ENCODE results near the gene KCNK3. TPM values are rescaled to one million over a fixed set of nuclear protein-coding genes. Genes with fewer than 3 reads are reported as not detected.

The KCNK3 gene
- total and polyA plus RNA-seq, 4 donors, result 6.7 to 29.9 (median 20.0) TPM

DNA sequence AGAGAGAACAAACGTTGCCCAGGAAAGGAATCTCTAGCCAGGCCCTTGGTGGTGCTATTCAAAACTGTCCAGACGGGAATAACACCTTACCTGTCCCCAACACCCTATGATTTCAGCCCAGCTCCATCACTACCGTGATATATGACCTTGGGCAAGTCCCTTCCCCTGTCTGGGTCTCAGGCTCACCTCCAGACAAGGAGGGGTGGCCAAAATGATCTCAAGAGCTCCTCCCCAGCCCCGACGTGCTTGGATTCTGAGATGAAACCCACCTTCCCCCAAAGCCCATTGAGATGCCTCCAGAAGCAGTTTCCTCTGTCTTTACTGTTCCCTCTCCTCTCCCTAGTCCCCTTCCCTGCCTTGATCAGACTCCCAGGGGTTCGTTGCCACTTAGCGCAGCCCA, 1.5 kb downstream of the KCNK3 start:
- 45 to 48% methylated on average over 7 of the region's 7 CpGs for WGBS, 2 donors
- TF ChIP-seq, protein P1, sequence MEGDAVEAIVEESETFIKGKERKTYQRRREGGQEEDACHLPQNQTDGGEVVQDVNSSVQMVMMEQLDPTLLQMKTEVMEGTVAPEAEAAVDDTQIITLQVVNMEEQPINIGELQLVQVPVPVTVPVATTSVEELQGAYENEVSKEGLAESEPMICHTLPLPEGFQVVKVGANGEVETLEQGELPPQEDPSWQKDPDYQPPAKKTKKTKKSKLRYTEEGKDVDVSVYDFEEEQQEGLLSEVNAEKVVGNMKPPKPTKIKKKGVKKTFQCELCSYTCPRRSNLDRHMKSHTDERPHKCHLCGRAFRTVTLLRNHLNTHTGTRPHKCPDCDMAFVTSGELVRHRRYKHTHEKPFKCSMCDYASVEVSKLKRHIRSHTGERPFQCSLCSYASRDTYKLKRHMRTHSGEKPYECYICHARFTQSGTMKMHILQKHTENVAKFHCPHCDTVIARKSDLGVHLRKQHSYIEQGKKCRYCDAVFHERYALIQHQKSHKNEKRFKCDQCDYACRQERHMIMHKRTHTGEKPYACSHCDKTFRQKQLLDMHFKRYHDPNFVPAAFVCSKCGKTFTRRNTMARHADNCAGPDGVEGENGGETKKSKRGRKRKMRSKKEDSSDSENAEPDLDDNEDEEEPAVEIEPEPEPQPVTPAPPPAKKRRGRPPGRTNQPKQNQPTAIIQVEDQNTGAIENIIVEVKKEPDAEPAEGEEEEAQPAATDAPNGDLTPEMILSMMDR (IDR thresholded peaks at IDR 0.05; ENCODE audit: control extremely low read depth, extremely low read depth), result no peak
- peaks cover 0 to 5% (median 0%) of the 10 kb centered on the region in 4 donors for H3K36me3 ChIP-seq (ENCODE audit: control insufficient read depth in 4 of 4, insufficient read depth in 4 of 4, low read length in 4 of 4)
- no peak overlapping the region for H3K27ac ChIP-seq (ENCODE audit: low read depth in 1 of 2, low read length in 1 of 2)
- no peak for DNase-seq
- H3K9ac ChIP-seq (ENCODE audit: insufficient read depth in 1 of 2, low read length in 2 of 2), result peak overlapping the region in 1 of 2 donors; percentile 59
- H3K4me1 ChIP-seq (ENCODE audit: control insufficient read depth in 5 of 5, insufficient read depth in 5 of 5, low read length in 5 of 5), result peaks cover 0 to 45% (median 22%) of the 10 kb centered on the region in 5 donors
- H3K4me3 ChIP-seq, result no peak overlapping the region
- peaks cover 3 to 16% (median 5%) of the 10 kb centered on the region in 3 donors for H3K27me3 ChIP-seq (ENCODE audit: control insufficient read depth in 3 of 3, insufficient read depth in 3 of 3, low read length in 2 of 3)
- H3K9me3 ChIP-seq (ENCODE audit: control insufficient read depth in 4 of 4, insufficient read depth in 3 of 4, low read length in 3 of 4), result no peaks in the 10 kb centered on the region
- ATAC-seq (ENCODE audit: insufficient read depth, low FRiP score), result no peak

DNA sequence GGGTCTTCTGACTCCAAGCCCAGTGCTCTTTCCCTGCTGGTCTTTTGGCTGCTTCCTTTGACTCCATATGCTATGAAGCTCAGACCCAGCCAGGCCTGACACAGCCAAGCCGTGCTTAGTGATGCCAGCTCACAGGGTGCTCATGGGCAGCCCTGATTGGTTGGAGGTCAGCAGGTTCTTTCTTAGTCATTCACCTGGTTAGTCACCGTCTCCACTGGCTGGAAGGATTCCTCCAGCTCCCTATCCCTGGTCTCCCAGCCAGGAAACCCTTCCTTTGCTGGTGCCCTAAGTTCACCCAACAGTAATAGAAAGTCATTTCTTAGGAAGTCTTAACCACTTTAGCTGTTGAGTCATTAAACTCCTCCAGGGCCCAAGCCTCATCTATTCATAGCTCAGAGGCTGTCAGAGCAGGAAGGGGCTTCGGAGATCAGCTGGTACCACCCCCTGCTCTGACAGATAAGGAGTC, 3.9 kb downstream of the KCNK3 start:
- H3K4me1 ChIP-seq (ENCODE audit: control insufficient read depth in 5 of 5, insufficient read depth in 5 of 5, low read length in 5 of 5), result peaks cover 0 to 37% (median 19%) of the 10 kb centered on the region in 5 donors
- DNase-seq, result no peak
- peaks cover 3 to 19% (median 5%) of the 10 kb centered on the region in 3 donors for H3K27me3 ChIP-seq (ENCODE audit: control insufficient read depth in 3 of 3, insufficient read depth in 3 of 3, low read length in 2 of 3)
- peaks cover 0 to 5% (median 0%) of the 10 kb centered on the region in 4 donors for H3K36me3 ChIP-seq (ENCODE audit: control insufficient read depth in 4 of 4, insufficient read depth in 4 of 4, low read length in 4 of 4)
- H3K9me3 ChIP-seq (ENCODE audit: control insufficient read depth in 4 of 4, insufficient read depth in 3 of 4, low read length in 3 of 4), result no peaks in the 10 kb centered on the region
- TF ChIP-seq, protein P1 (IDR thresholded peaks at IDR 0.05; ENCODE audit: control extremely low read depth, extremely low read depth), result no peak
- H3K27ac ChIP-seq (ENCODE audit: low read depth in 1 of 2, low read length in 1 of 2), result no peak overlapping the region
- WGBS, 2 donors, result 42 to 45% methylated on average over 3 of the region's 3 CpGs
- H3K4me3 ChIP-seq, result no peak overlapping the region
- no peak overlapping the region for H3K9ac ChIP-seq (ENCODE audit: insufficient read depth in 1 of 2, low read length in 2 of 2)
- ATAC-seq (ENCODE audit: insufficient read depth, low FRiP score), result no peak

DNA sequence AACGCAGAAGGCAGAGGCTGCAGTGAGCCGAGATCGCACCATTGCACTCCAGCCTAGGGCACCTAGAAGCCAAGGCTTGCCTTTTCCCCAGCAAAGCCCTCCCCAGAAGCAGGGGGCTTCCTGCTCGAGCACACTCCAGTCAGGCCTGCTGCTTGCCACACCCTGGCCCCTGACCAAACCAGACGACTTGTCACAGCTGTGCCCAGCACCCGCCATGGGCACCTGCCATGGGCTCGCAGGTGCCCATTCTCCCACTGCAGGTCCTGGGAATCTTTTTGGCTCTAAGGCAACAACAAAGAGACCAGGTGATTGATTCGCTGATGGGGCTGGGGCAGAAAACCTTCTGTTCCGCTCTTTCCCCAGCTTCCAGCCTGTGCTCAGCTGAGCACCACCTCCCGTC, 4.9 kb downstream of the KCNK3 start:
- TF ChIP-seq, protein P1 (IDR thresholded peaks at IDR 0.05; ENCODE audit: control extremely low read depth, extremely low read depth), result no peak
- DNase-seq (no peak), ATAC-seq (ENCODE audit: insufficient read depth, low FRiP score) (no peak)
- Histone ChIP-seq H3K4me1 (ENCODE audit: control insufficient read depth in 5 of 5, insufficient read depth in 5 of 5, low read length in 5 of 5) (peaks cover 0 to 28% (median 13%) of the 10 kb centered on the region in 5 donors), H3K9me3 (ENCODE audit: control insufficient read depth in 4 of 4, insufficient read depth in 3 of 4, low read length in 3 of 4) (no peaks in the 10 kb centered on the region), H3K27ac (ENCODE audit: low read depth in 1 of 2, low read length in 1 of 2) (no peak overlapping the region), H3K9ac (ENCODE audit: insufficient read depth in 1 of 2, low read length in 2 of 2) (no peak overlapping the region), H3K27me3 (ENCODE audit: control insufficient read depth in 3 of 3, insufficient read depth in 3 of 3, low read length in 2 of 3) (peaks cover 3 to 19% (median 5%) of the 10 kb centered on the region in 3 donors), H3K4me3 (no peak overlapping the region), H3K36me3 (ENCODE audit: control insufficient read depth in 4 of 4, insufficient read depth in 4 of 4, low read length in 4 of 4) (peaks cover 0 to 5% (median 0%) of the 10 kb centered on the region in 4 donors)
- WGBS, 2 donors, result 82 to 85% methylated on average over 10 of the region's 10 CpGs

DNA sequence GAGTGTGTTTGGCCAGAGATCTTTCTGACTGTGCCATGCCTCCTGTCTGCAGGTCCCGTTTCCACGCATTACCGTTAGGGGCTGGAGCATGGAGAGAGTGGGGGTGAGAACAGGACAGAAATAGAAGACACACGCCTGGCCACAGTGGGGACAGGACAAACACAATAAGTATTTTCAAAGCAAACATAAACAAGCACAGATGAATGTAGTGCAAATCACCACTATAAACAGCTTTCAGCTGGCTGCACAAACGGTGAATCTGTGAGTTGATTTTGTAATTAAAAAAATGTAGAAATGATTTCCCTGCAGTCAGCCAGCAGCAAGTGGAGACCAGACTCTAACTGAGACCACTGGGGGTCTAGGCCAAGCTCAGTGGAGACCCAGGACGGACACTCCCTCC, 6.8 kb downstream of the KCNK3 start:
- TF ChIP-seq, protein P1 (IDR thresholded peaks at IDR 0.05; ENCODE audit: control extremely low read depth, extremely low read depth), result no peak
- Histone ChIP-seq H3K27me3 (ENCODE audit: control insufficient read depth in 3 of 3, insufficient read depth in 3 of 3, low read length in 2 of 3) (peaks cover 0 to 11% (median under 1%) of the 10 kb centered on the region in 3 donors), H3K27ac (ENCODE audit: low read depth in 1 of 2, low read length in 1 of 2) (no peak overlapping the region), H3K9ac (ENCODE audit: insufficient read depth in 1 of 2, low read length in 2 of 2) (no peak overlapping the region), H3K9me3 (ENCODE audit: control insufficient read depth in 4 of 4, insufficient read depth in 3 of 4, low read length in 3 of 4) (no peaks in the 10 kb centered on the region), H3K36me3 (ENCODE audit: control insufficient read depth in 4 of 4, insufficient read depth in 4 of 4, low read length in 4 of 4) (peaks cover 0 to 5% (median 0%) of the 10 kb centered on the region in 4 donors), H3K4me1 (ENCODE audit: control insufficient read depth in 5 of 5, insufficient read depth in 5 of 5, low read length in 5 of 5) (peaks cover 0 to 18% (median 10%) of the 10 kb centered on the region in 5 donors), H3K4me3 (no peak overlapping the region)
- DNase-seq (no peak), ATAC-seq (ENCODE audit: insufficient read depth, low FRiP score) (no peak)
- WGBS, 2 donors, result 52 to 67% methylated on average over 6 of the region's 6 CpGs

All from lung (tissue), 12 donors.